GM13977 (cell line): ENCODE data around the gene LONRF2.

Experiments used
- DNase-seq: peaks from one replicate; pipeline ENCODE4 v3.0.0; 2012; ENCODE audit warnings: low spot score
- CTCF ChIP-seq: IDR thresholded peaks from 2 replicates; pipeline ENCODE4 v1.5.1; 2012; ENCODE audit warnings: mild to moderate bottlenecking, control low read depth; ENCODE audit not compliant: insufficient read depth; ENCODE audit errors: extremely low read depth, missing control alignments
- in situ Hi-C: fragments of 300-500 bp; cut with MboI; formaldehyde crosslinking; loops from one replicate; pipeline ENCODE4 v1.12.0; 2022; ENCODE audit warnings: low sequenced_read_pairs, low pct_unique_long_range_greater_than_20kb, mixed read lengths, inconsistent platforms; ENCODE audit not compliant: unreplicated experiment

LONRF2 gene

GRCh38 chr2:100285011-100285410 lies 37.3 kb downstream of the LONRF2 start:
- TF ChIP-seq CTCF = no peak
- no peak for DNase-seq
- in situ Hi-C loops = no loop called here

GRCh38 chr2:100283724-100284501 lies 38.4 kb downstream of the LONRF2 start:
- in situ Hi-C loops = no loop called here
- no peak for TF ChIP-seq CTCF
- DNase-seq = no peak

- in situ Hi-C loops = no loop called here
- no peak for TF ChIP-seq CTCF
Measured at GRCh38 chr2:100281521-100282438, 40.5 kb downstream of the LONRF2 start.

GRCh38 chr2:100279586-100280534 lies 42.4 kb downstream of the LONRF2 start:
- TF ChIP-seq CTCF = no peak
- no peak for DNase-seq
- in situ Hi-C loops = no loop called here

More at GRCh38 chr2:100281521-100282438, 40.5 kb downstream of the LONRF2 start:
- DNase-seq = no peak

- in situ Hi-C loops = no loop called here
- TF ChIP-seq CTCF = no peak
- no peak for DNase-seq
Measured at GRCh38 chr2:100278986-100279385, 43.3 kb downstream of the LONRF2 start.

- in situ Hi-C loops = no loop called here
- TF ChIP-seq CTCF = no peak
Measured at GRCh38 chr2:100278501-100278900, 43.8 kb downstream of the LONRF2 start.

More at GRCh38 chr2:100278501-100278900, 43.8 kb downstream of the LONRF2 start:
- no peak for DNase-seq
